ENCODE data around the gene BNC1.
A peak's percentile ranks its signal among the peaks of the same experiment; 100 is the strongest.
"Not testable (repeated sequence)": the region's sequence is repeated elsewhere in the genome, so short reads cannot be mapped to it uniquely, and the experiment has no call there.

Gene BNC1

DNA sequence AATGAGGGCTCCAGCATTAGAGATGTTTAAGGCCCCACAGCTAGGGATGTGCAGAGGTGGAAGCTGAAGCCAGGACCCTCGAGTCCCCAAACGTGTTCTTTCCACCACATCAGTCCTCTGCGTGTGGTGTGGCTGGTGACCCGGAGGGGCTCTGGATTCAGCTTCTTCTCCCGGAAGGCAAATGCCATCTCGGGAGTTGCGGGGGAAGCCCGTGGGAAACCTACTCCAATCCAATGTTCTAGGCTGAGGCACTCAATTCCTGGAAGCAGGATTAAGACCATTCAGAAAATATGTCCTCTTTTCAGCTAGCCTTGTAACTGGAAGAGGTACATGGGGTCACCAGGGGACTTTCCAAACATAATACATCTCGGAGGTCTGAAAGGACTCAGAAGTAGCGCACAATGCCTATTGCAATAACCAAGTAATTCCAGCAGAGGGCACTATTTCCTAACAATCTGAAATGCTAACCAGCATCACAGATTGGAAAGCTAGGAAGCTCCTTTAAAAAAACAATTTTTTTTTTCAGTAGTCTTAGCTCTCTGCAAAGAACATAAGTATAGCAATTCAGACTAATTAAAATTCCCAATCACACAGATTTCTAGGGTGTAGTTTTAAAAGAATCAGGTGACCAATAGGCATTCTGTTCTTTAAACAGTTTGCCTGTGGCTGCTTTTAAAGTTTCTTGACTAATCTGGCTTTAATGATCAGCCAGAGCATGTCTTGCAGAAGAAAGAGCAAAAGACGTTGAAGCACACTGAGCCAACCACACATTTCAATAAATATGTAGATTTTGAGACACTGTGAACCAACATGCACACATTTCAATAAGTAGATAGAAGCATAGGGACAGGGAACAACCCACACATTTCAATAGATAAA, 36.1 kb downstream of the BNC1 start:
- H2AFZ ChIP-seq (ENCODE audit: low read length, unreplicated experiment) = no peak overlapping the region
- H3K27ac ChIP-seq (ENCODE audit: low read depth, low read length) = no peak overlapping the region
- H3K27me3 ChIP-seq (ENCODE audit: insufficient read depth, low read length) = peaks cover 58% of the 10 kb centered on the region
- peak overlapping the region; percentile 50 for H3K4me3 ChIP-seq (ENCODE audit: low read depth, low read length)
- H3K36me3 ChIP-seq (ENCODE audit: insufficient read depth, low read length) = no peaks in the 10 kb centered on the region
- H3K79me2 ChIP-seq (ENCODE audit: control insufficient read depth, insufficient read depth, low read length, unreplicated experiment) = no peaks in the 10 kb centered on the region
- peaks cover 6% of the 10 kb centered on the region for H3K4me1 ChIP-seq (ENCODE audit: control insufficient read depth, insufficient read depth, low read length, unreplicated experiment)

DNA sequence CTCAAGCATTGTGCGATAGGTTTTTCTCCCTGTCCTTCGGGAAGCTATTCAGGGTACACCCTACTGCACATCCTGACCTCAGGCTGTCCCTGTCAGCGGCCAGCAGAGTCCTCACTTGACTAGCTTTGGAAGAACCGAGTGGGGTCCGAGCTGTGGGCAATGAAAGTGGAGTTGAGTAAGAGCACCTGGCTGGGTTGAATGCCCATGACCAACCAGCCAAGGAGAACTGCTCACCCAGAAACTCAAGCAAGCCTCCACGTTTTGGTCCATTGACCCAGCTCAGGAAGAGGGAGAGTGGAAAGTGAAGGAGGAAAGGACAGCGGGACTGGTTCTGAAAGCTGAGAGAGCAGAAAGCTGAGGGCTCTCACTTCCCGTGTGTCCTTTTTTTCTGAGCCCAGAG, 40.8 kb downstream of the BNC1 start:
- no peak overlapping the region for H3K27ac ChIP-seq (ENCODE audit: low read depth, low read length)
- H3K4me1 ChIP-seq (ENCODE audit: control insufficient read depth, insufficient read depth, low read length, unreplicated experiment) = no peaks in the 10 kb centered on the region

GRCh38 chr15:83230242-83230641, 54.2 kb downstream of the BNC1 start:
- Histone ChIP-seq H3K4me3 (ENCODE audit: low read depth, low read length) (no peak overlapping the region), H3K27me3 (ENCODE audit: insufficient read depth, low read length) (no peaks in the 10 kb centered on the region), H2AFZ (ENCODE audit: low read length, unreplicated experiment) (no peak overlapping the region), H3K79me2 (ENCODE audit: control insufficient read depth, insufficient read depth, low read length, unreplicated experiment) (no peaks in the 10 kb centered on the region), H3K4me1 (ENCODE audit: control insufficient read depth, insufficient read depth, low read length, unreplicated experiment) (no peaks in the 10 kb centered on the region), H3K36me3 (ENCODE audit: insufficient read depth, low read length) (no peaks in the 10 kb centered on the region), H3K27ac (ENCODE audit: low read depth, low read length) (no peak overlapping the region)

More for the DNA sequence above, 40.8 kb downstream of the BNC1 start:
- Histone ChIP-seq H3K36me3 (ENCODE audit: insufficient read depth, low read length) (no peaks in the 10 kb centered on the region), H3K79me2 (ENCODE audit: control insufficient read depth, insufficient read depth, low read length, unreplicated experiment) (no peaks in the 10 kb centered on the region), H2AFZ (ENCODE audit: low read length, unreplicated experiment) (no peak overlapping the region), H3K4me3 (ENCODE audit: low read depth, low read length) (no peak overlapping the region), H3K27me3 (ENCODE audit: insufficient read depth, low read length) (peaks cover 68% of the 10 kb centered on the region)

DNA sequence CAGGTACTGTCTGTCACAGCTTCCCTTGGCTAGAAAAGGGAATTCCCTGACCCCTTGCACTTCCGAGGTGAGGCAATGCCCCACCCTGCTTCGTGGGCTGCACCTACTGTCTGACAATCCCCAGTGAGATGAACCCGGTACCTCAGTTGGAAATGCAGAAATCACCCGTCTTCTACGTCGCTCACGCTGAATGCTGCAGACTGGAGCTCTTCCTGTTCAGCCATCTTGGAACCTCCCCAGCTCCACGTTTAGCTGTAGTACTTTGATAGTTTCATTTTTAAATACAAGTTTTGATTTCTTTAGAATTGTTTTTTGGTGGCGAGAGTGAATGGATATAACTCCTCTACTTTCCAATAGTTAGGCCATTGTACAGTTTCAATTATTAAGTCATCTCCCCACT, 59.0 kb downstream of the BNC1 start:
- Histone ChIP-seq H3K79me2 (ENCODE audit: control insufficient read depth, insufficient read depth, low read length, unreplicated experiment) (no peaks in the 10 kb centered on the region), H3K4me1 (ENCODE audit: control insufficient read depth, insufficient read depth, low read length, unreplicated experiment) (no peaks in the 10 kb centered on the region), H3K27ac (ENCODE audit: low read depth, low read length) (no peak overlapping the region), H3K36me3 (ENCODE audit: insufficient read depth, low read length) (no peaks in the 10 kb centered on the region), H2AFZ (ENCODE audit: low read length, unreplicated experiment) (no peak overlapping the region), H3K4me3 (ENCODE audit: low read depth, low read length) (no peak overlapping the region), H3K27me3 (ENCODE audit: insufficient read depth, low read length) (no peaks in the 10 kb centered on the region)

DNA sequence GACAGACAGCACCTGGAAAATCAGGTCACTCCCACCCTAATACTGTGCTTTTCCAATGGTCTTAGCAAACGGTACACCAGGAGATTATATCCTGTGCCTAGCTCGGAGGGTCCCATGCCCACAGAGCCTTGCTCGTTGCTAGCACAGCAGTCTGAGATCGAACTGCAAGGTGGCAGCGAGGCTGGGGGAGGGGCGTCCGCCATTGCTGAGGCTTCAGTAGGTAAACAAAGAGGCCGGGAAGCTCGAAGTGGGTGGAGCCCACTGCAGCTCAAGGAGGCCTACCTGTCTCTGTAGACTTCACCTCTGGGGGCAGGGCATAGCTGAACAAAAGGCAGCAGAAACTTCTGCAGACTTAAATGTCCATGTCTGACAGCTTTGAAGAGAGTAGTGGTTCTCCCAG, 62.7 kb downstream of the BNC1 start:
- H3K27ac ChIP-seq (ENCODE audit: low read depth, low read length); H3K4me1 ChIP-seq (ENCODE audit: control insufficient read depth, insufficient read depth, low read length, unreplicated experiment); H2AFZ ChIP-seq (ENCODE audit: low read length, unreplicated experiment); H3K79me2 ChIP-seq (ENCODE audit: control insufficient read depth, insufficient read depth, low read length, unreplicated experiment); H3K27me3 ChIP-seq (ENCODE audit: insufficient read depth, low read length); H3K4me3 ChIP-seq (ENCODE audit: low read depth, low read length); H3K36me3 ChIP-seq (ENCODE audit: insufficient read depth, low read length): not testable (repeated sequence)

GRCh38 chr15:83219026-83219425, 65.4 kb downstream of the BNC1 start:
- Histone ChIP-seq H3K4me3 (ENCODE audit: low read depth, low read length) (no peak overlapping the region), H2AFZ (ENCODE audit: low read length, unreplicated experiment) (no peak overlapping the region), H3K27me3 (ENCODE audit: insufficient read depth, low read length) (no peaks in the 10 kb centered on the region), H3K27ac (ENCODE audit: low read depth, low read length) (no peak overlapping the region), H3K79me2 (ENCODE audit: control insufficient read depth, insufficient read depth, low read length, unreplicated experiment) (no peaks in the 10 kb centered on the region), H3K36me3 (ENCODE audit: insufficient read depth, low read length) (no peaks in the 10 kb centered on the region), H3K4me1 (ENCODE audit: control insufficient read depth, insufficient read depth, low read length, unreplicated experiment) (no peaks in the 10 kb centered on the region)

- no peaks in the 10 kb centered on the region for H3K4me1 ChIP-seq (ENCODE audit: control insufficient read depth, insufficient read depth, low read length, unreplicated experiment)
- H2AFZ ChIP-seq (ENCODE audit: low read length, unreplicated experiment) = no peak overlapping the region
- no peak overlapping the region for H3K27ac ChIP-seq (ENCODE audit: low read depth, low read length)
- no peaks in the 10 kb centered on the region for H3K36me3 ChIP-seq (ENCODE audit: insufficient read depth, low read length)
- H3K27me3 ChIP-seq (ENCODE audit: insufficient read depth, low read length) = no peaks in the 10 kb centered on the region
- H3K4me3 ChIP-seq (ENCODE audit: low read depth, low read length) = no peak overlapping the region
- H3K79me2 ChIP-seq (ENCODE audit: control insufficient read depth, insufficient read depth, low read length, unreplicated experiment) = no peaks in the 10 kb centered on the region
These were observed 69.2 kb downstream of the BNC1 start for GRCh38 chr15:83215306-83215705.

- Histone ChIP-seq H3K27ac (ENCODE audit: low read depth, low read length) (no peak overlapping the region), H2AFZ (ENCODE audit: low read length, unreplicated experiment) (no peak overlapping the region), H3K4me3 (ENCODE audit: low read depth, low read length) (no peak overlapping the region), H3K36me3 (ENCODE audit: insufficient read depth, low read length) (no peaks in the 10 kb centered on the region), H3K4me1 (ENCODE audit: control insufficient read depth, insufficient read depth, low read length, unreplicated experiment) (peaks cover 7% of the 10 kb centered on the region), H3K27me3 (ENCODE audit: insufficient read depth, low read length) (no peaks in the 10 kb centered on the region), H3K79me2 (ENCODE audit: control insufficient read depth, insufficient read depth, low read length, unreplicated experiment) (peaks cover 13% of the 10 kb centered on the region)
These were observed 73.8 kb downstream of the BNC1 start for GRCh38 chr15:83210619-83211018.

GRCh38 chr15:83209333-83209732, 75.1 kb downstream of the BNC1 start:
- Histone ChIP-seq H3K36me3 (ENCODE audit: insufficient read depth, low read length) (no peaks in the 10 kb centered on the region), H3K79me2 (ENCODE audit: control insufficient read depth, insufficient read depth, low read length, unreplicated experiment) (peaks cover 26% of the 10 kb centered on the region), H3K27me3 (ENCODE audit: insufficient read depth, low read length) (no peaks in the 10 kb centered on the region), H3K4me1 (ENCODE audit: control insufficient read depth, insufficient read depth, low read length, unreplicated experiment) (peaks cover 20% of the 10 kb centered on the region), H3K4me3 (ENCODE audit: low read depth, low read length) (no peak overlapping the region), H2AFZ (ENCODE audit: low read length, unreplicated experiment) (no peak overlapping the region), H3K27ac (ENCODE audit: low read depth, low read length) (no peak overlapping the region)

DNA sequence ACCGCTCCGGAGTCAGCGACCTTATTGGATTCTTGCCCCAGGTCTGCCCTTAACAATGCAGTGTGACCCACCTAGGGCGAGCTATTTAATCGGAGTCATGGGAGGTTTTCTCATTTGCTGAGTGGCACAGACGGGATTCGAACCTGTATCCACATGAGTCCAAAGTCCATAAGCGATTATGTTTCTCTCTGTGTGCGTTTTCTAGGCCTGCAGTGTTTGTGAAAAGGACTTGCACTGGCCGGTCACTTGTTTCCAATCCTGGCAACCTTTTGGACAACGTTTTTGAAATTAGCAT, 76.2 kb downstream of the BNC1 start:
- Histone ChIP-seq H2AFZ (ENCODE audit: low read length, unreplicated experiment) (peak overlapping the region; percentile 90), H3K4me3 (ENCODE audit: low read depth, low read length) (peak overlapping the region; percentile 95)

GRCh38 chr15:83207660-83208366, 76.7 kb downstream of the BNC1 start, which contains the start of gene HDGFL3:
Gene HDGFL3, minus strand, starts transcription at chr15:83207823. Its CDS starts 409 bp downstream, at chr15:83207414.
- H3K27ac ChIP-seq (ENCODE audit: low read depth, low read length) = peak within 1 kb of the TSS; percentile 65
- peaks cover 40% of the 10 kb centered on the region for H3K79me2 ChIP-seq (ENCODE audit: control insufficient read depth, insufficient read depth, low read length, unreplicated experiment)
- H3K4me3 ChIP-seq (ENCODE audit: low read depth, low read length) = peak within 1 kb of the TSS; percentile 95
- H3K4me1 ChIP-seq (ENCODE audit: control insufficient read depth, insufficient read depth, low read length, unreplicated experiment) = peaks cover 28% of the 10 kb centered on the region
- H3K27me3 ChIP-seq (ENCODE audit: insufficient read depth, low read length) = no peaks in the 10 kb centered on the region
- H3K36me3 ChIP-seq (ENCODE audit: insufficient read depth, low read length) = no peaks in the 10 kb centered on the region
- peak within 1 kb of the TSS; percentile 90 for H2AFZ ChIP-seq (ENCODE audit: low read length, unreplicated experiment)

More for the DNA sequence above, 76.2 kb downstream of the BNC1 start:
- Histone ChIP-seq H3K4me1 (ENCODE audit: control insufficient read depth, insufficient read depth, low read length, unreplicated experiment) (peaks cover 23% of the 10 kb centered on the region), H3K36me3 (ENCODE audit: insufficient read depth, low read length) (no peaks in the 10 kb centered on the region), H3K79me2 (ENCODE audit: control insufficient read depth, insufficient read depth, low read length, unreplicated experiment) (peaks cover 35% of the 10 kb centered on the region), H3K27me3 (ENCODE audit: insufficient read depth, low read length) (no peaks in the 10 kb centered on the region), H3K27ac (ENCODE audit: low read depth, low read length) (no peak overlapping the region)
